Lower leg skin (tissue), 3 donors: ENCODE measurements around the gene ZBTB12.

Experiments used
- POLR2A ChIP-seq, 2 donors: fragments of 450-650 bp; IDR thresholded peaks; one replicate each; pipeline ENCODE4 v1.6.1; 2016 to 2017; ENCODE audit warnings: antibody characterized with exemption in 2 of 2, mild to moderate bottlenecking in 1 of 2, moderate library complexity in 1 of 2
- TF ChIP-seq, protein P1 (sequence below), 3 donors: fragments of 450-650 bp; IDR thresholded peaks; one replicate each; pipeline ENCODE4 v1.5.1; 2016; ENCODE audit warnings: antibody characterized with exemption in 3 of 3, mild to moderate bottlenecking in 3 of 3, moderate library complexity in 2 of 3

DNA sequence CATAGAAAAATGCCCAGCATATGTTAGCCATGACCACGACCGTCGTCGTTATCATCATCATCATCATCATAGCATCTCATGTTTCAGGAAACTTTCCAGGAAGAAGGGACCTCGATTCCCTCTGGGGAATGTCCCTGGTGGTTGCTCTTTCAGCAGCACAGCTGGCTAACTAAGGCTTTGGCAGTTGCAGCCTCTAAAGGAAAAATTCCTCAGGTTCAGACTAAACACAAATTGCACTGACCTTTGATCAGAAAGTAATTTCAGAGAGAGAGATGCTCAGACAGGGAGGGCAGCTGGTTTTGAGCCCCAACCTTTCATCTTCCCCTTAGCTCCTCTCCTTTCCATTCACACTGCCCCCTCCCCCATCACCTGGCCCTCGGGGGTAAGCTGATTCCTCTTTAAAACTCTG lies 38.4 kb upstream of the ZBTB12 start:
- TF ChIP-seq POLR2A (IDR thresholded peaks at IDR 0.05) = no peak
- TF ChIP-seq, protein P1, sequence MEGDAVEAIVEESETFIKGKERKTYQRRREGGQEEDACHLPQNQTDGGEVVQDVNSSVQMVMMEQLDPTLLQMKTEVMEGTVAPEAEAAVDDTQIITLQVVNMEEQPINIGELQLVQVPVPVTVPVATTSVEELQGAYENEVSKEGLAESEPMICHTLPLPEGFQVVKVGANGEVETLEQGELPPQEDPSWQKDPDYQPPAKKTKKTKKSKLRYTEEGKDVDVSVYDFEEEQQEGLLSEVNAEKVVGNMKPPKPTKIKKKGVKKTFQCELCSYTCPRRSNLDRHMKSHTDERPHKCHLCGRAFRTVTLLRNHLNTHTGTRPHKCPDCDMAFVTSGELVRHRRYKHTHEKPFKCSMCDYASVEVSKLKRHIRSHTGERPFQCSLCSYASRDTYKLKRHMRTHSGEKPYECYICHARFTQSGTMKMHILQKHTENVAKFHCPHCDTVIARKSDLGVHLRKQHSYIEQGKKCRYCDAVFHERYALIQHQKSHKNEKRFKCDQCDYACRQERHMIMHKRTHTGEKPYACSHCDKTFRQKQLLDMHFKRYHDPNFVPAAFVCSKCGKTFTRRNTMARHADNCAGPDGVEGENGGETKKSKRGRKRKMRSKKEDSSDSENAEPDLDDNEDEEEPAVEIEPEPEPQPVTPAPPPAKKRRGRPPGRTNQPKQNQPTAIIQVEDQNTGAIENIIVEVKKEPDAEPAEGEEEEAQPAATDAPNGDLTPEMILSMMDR (IDR thresholded peaks at IDR 0.05) = no peak
